Activated T-helper 1 cell treated with Interleukin-2 at 50 U/mL for 16 hours (primary cell): ENCODE results near the gene LRSAM1.
A peak's percentile ranks its signal among the peaks of the same experiment; 100 is the strongest.

ENCODE experiments used
- DNase-seq: peaks from one replicate; pipeline ENCODE4 v3.0.0-alpha.2; 2020; ENCODE audit warnings: low read depth

LRSAM1 gene

GRCh38 chr9:127450830-127451607, at the start of gene LRSAM1, which contains the start of gene RPL12:
TSS of gene LRSAM1 (plus strand) at chr9:127451510. CDS start at chr9:127454528, 3,018 bp downstream.
TSS of gene RPL12 (minus strand) at chr9:127451406. CDS start at chr9:127451317, 89 bp downstream.
- peak; percentile 95 for DNase-seq

- DNase-seq, result no peak
Observed at GRCh38 chr9:127402401-127403090, 48.8 kb upstream of the LRSAM1 start.

DNA sequence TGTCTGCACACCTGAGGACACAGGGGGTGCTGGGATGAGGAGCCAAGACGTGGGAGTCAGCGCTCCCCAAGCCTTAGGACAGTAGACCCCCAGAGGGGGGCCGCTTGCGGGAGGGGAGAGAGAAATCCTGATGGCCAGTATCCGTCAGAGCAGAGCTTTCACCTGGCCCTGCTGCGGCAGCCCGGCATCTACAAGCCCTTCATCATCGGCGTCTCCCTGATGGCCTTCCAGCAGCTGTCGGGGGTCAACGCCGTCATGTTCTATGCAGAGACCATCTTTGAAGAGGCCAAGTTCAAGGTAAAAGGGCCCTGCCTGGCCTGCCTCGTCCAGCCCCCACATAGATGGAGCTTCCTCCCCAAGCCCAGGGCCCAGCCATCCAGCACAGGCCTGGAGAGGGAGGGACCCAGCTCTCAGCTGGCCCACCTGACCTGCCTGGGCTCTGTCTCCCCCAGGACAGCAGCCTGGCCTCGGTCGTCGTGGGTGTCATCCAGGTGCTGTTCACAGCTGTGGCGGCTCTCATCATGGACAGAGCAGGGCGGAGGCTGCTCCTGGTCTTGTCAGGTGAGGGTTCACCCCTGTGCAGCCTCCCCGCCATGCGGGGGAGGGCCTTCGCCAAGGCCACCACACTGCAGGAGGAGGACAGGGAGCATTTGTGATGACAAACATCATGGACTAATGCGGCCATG, 47.7 kb upstream of the LRSAM1 start:
- DNase-seq, result no peak

GRCh38 chr9:127404631-127405030, 46.7 kb upstream of the LRSAM1 start:
- DNase-seq, result no peak

GRCh38 chr9:127405344-127406125, 45.8 kb upstream of the LRSAM1 start:
- DNase-seq, result no peak

GRCh38 chr9:127406799-127407491, 44.4 kb upstream of the LRSAM1 start:
- DNase-seq, result no peak

DNA sequence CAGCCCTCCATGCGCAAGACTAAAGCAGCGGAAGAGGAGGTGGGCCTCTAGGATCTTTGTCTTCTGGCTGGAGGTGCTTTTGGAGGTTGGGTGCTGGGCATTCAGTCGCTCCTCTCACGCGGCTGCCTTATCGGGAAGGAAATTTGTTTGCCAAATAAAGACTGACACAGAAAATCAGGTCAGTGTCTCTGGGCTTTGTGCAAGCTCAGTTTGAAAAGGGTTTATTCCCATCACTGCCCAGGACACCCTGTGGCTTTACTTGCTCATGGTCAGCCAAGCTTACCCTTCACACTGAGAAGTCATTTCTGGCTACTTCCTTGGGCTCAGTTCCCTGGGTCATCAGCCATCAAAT, 43.8 kb upstream of the LRSAM1 start:
- no peak for DNase-seq

- no peak for DNase-seq
Observed at GRCh38 chr9:127411122-127411521, 40.2 kb upstream of the LRSAM1 start.

GRCh38 chr9:127415141-127415540, 36.2 kb upstream of the LRSAM1 start:
- DNase-seq, result no peak

DNA sequence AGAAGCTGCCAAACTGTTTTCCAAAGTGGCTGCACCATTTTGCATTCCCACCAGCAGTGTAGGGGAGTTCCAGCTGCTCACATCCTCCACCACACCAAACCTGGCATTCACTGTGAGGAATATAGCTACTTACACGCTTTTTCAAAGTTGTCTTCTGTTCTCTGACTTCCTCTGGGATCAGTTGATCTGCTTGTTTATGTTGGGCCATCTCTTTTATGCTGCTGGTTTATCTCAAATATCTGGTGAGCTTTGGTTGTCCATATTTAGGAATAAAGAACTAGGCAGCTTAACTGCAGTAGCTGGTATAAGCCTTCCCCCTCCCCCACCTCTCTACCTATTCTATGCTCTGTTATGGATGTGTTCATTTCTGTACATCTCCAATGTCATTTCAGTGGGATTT, 35.7 kb upstream of the LRSAM1 start:
- DNase-seq, result no peak

- no peak for DNase-seq
Observed at GRCh38 chr9:127417131-127418036, 33.9 kb upstream of the LRSAM1 start.

GRCh38 chr9:127418037-127418471, 33.3 kb upstream of the LRSAM1 start:
- no peak for DNase-seq

- no peak for DNase-seq
Observed at GRCh38 chr9:127419348-127419747, 32.0 kb upstream of the LRSAM1 start.

GRCh38 chr9:127421057-127421456, 30.3 kb upstream of the LRSAM1 start:
- DNase-seq, result no peak

- DNase-seq, result no peak
Observed at GRCh38 chr9:127422133-127422782, 29.1 kb upstream of the LRSAM1 start.

GRCh38 chr9:127422787-127423186, 28.5 kb upstream of the LRSAM1 start:
- DNase-seq, result no peak

- DNase-seq, result no peak
Observed at GRCh38 chr9:127423476-127423933, 27.8 kb upstream of the LRSAM1 start.

DNA sequence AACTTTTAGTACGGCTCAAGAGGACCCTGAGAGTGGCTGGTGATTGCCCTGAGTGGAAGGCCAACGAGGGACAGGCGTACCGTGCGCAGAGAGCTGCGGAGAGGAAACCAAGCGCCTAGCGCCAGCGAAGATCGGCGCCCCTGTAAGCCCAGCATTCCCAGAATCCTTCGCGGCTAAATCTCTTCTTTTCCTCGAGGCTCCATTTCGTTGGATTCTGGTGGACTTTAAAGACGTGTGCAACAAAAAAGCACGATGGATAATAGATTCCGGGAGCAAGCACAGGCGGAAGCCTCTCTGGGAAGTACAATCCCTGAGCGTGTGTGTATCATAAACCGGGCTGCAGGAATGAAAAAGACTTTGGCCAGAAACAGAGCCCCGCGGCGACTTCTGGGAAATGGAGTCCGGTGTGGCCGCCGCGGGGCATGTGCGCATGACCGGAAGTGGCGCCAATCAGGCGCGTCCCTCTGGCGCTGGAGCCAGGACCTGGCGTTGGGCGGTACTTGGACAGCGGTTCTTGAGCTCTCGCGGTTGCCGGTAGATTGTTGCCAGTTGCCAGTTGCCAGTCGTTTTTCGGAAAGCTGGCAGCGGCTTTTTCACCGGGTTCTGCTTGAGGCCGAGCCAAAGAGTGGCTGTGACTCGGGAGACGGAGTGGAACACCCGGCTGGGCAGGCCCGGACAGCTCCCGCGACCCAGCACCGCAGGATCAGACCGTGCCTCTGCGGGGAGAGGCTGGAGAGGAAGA, 27.2 kb upstream of the LRSAM1 start, which contains the start of gene ZNF79:
ZNF79 (plus strand) TSS at position 449 of the 742 bp plus-strand sequence. CDS start 406 bp downstream, outside the sequence.
- peak; percentile 85 for DNase-seq

GRCh38 chr9:127424676-127424999, 26.7 kb upstream of the LRSAM1 start:
- DNase-seq, result peak; percentile 19
